CD4-positive, alpha-beta T cell (primary cell): Measurements from ENCODE around the gene BDH1. TPM values are rescaled to one million over a fixed set of nuclear protein-coding genes. Genes with fewer than 3 reads are reported as not detected.

Experiments used
- ATAC-seq: fragments of 200-7000 bp; cut with Tn5 transposase; one replicate; pipeline ENCODE4 v1.10.0; 2022; ENCODE audit warnings: mild to moderate bottlenecking; ENCODE audit not compliant: poor library complexity
- CTCF ChIA-PET: fragments of 350-600 bp; sonication (Branson Sonifier 250); formaldehyde crosslinking; loops from one replicate; lab custom pipeline; 2021; ENCODE audit warnings: antibody characterized with exemption, inconsistent platforms; lab: Charles Lee
- POLR2A ChIA-PET: fragments of 350-600 bp; sonication (Branson Sonifier 250); formaldehyde crosslinking; loops from one replicate; lab custom pipeline; 2021; ENCODE audit warnings: antibody characterized with exemption, inconsistent platforms; lab: Charles Lee
- DNase-seq, 14 experiments: peaks; one replicate each; pipeline ENCODE4 v3.0.0-alpha.2; 2013 to 2020; ENCODE audit warnings: mixed read lengths in 2 of 14
- H3K27ac ChIP-seq, 2 donors: one replicate each; pipeline versions ENCODE4 v1.5.1 to v1.7.0; 2013; ENCODE audit warnings: low read length in 2 of 2, low read depth in 1 of 2, mild to moderate bottlenecking in 1 of 2
- H3K27me3 ChIP-seq, 2 experiments: 1 replicate in 1 of 2; 2 replicates in 1 of 2; pipeline versions ENCODE4 v1.6.1 to v1.7.0; 2013; ENCODE audit warnings: low read length in 2 of 2, control low read depth in 1 of 2, mild to moderate bottlenecking in 1 of 2, moderate library complexity in 1 of 2; ENCODE audit not compliant: insufficient read depth in 2 of 2, control insufficient read depth in 1 of 2
- H3K36me3 ChIP-seq: one replicate; pipeline ENCODE4 v1.6.1; 2013; ENCODE audit warnings: low read length, control low read depth; ENCODE audit not compliant: insufficient read depth
- H3K4me1 ChIP-seq: one replicate; pipeline ENCODE4 v1.6.1; 2013; ENCODE audit warnings: low read length, control low read depth; ENCODE audit not compliant: insufficient read depth
- H3K4me3 ChIP-seq: one replicate; pipeline ENCODE4 v1.5.1; 2013; ENCODE audit warnings: mild to moderate bottlenecking, low read length, moderate library complexity
- H3K9me3 ChIP-seq, 2 experiments: 1 replicate in 1 of 2; 2 replicates in 1 of 2; pipeline versions ENCODE4 v1.6.1 to v1.7.0; 2013; ENCODE audit warnings: low read length in 2 of 2, mild to moderate bottlenecking in 2 of 2, control low read depth in 1 of 2, moderate library complexity in 1 of 2; ENCODE audit not compliant: control insufficient read depth in 1 of 2, insufficient read depth in 1 of 2
- H3K27ac Mint-ChIP-seq: one replicate; pipeline ENCODE4 v1.8.0; 2020; ENCODE audit warnings: mixed read lengths
- H3K27me3 Mint-ChIP-seq: one replicate; pipeline ENCODE4 v1.8.0; 2021; ENCODE audit warnings: mixed read lengths
- H3K36me3 Mint-ChIP-seq: one replicate; pipeline ENCODE4 v1.8.0; 2021; ENCODE audit warnings: low read depth, mixed read lengths
- H3K4me1 Mint-ChIP-seq: one replicate; pipeline ENCODE4 v1.8.0; 2021; ENCODE audit warnings: low read depth, mixed read lengths
- H3K4me3 Mint-ChIP-seq: one replicate; pipeline ENCODE4 v1.8.0; 2020; ENCODE audit warnings: mild to moderate bottlenecking, mixed read lengths
- H3K9me3 Mint-ChIP-seq: one replicate; pipeline ENCODE4 v1.8.0; 2020; ENCODE audit warnings: mixed read lengths
- CTCF ChIP-seq: fragments of 200-600 bp; IDR thresholded peaks from one replicate; pipeline ENCODE4 v1.8.0; 2022; ENCODE audit warnings: antibody characterized with exemption, mild to moderate bottlenecking
- intact Hi-C, 2 experiments: fragments of 100-400 bp; cut with DNase I in 1 of 2; cut with micrococcal nuclease in 1 of 2; formaldehyde crosslinking; loops; one replicate each; pipeline versions ENCODE4 v1.15.1 to v1.9.0; 2023 to 2025; cut with DNase I, micrococcal nuclease
- total RNA-seq, 174 experiments: library from RNA in 2 of 174; stranded (reverse) in 2 of 174; gene quantifications; one replicate each; pipeline ENCODE4 v1.2.3 and lab custom pipeline; 2021 to 2026

The BDH1 gene
- total RNA-seq, 2 experiments from 2014 or later = 17.7 to 22.2 TPM

- ATAC-seq = no peak
- peaks cover 0 to 8% of the 10 kb centered on the region in 2 experiments for H3K9me3 ChIP-seq
- no peaks in the 10 kb centered on the region for H3K27me3 ChIP-seq
- no peaks in the 10 kb centered on the region for H3K27me3 Mint-ChIP-seq
- intact Hi-C loops = no loop called here
- H3K4me1 ChIP-seq = peaks cover 4% of the 10 kb centered on the region
- DNase-seq = no peak
- no peak for TF ChIP-seq CTCF
- peaks cover 32% of the 10 kb centered on the region for H3K36me3 ChIP-seq
- H3K4me3 ChIP-seq = no peak overlapping the region
- ChIA-PET POLR2A (no interaction called here), CTCF (no interaction called here)
- H3K27ac ChIP-seq = no peak overlapping the region
- H3K4me3 Mint-ChIP-seq = no peak overlapping the region
- H3K36me3 Mint-ChIP-seq = peaks cover 78% of the 10 kb centered on the region
- H3K9me3 Mint-ChIP-seq = no peaks in the 10 kb centered on the region
- peaks cover 4% of the 10 kb centered on the region for H3K4me1 Mint-ChIP-seq
- H3K27ac Mint-ChIP-seq = peak overlapping the region; percentile 30
These were observed 32.8 kb downstream of the BDH1 start for GRCh38 chr3:197522881-197523441.

GRCh38 chr3:197522183-197522715 lies 33.5 kb downstream of the BDH1 start:
- Mint-ChIP-seq H3K4me3 (no peak overlapping the region), H3K36me3 (peaks cover 71% of the 10 kb centered on the region), H3K9me3 (no peaks in the 10 kb centered on the region), H3K27me3 (no peaks in the 10 kb centered on the region), H3K4me1 (peaks cover 4% of the 10 kb centered on the region), H3K27ac (peak overlapping the region; percentile 56)
- DNase-seq (no peak), ATAC-seq (no peak)
- peaks cover 4% of the 10 kb centered on the region for H3K4me1 ChIP-seq
- peaks cover 0 to 8% of the 10 kb centered on the region in 2 experiments for H3K9me3 ChIP-seq
- TF ChIP-seq CTCF = no peak
- no peaks in the 10 kb centered on the region for H3K27me3 ChIP-seq
- H3K4me3 ChIP-seq = no peak overlapping the region
- peaks cover 28% of the 10 kb centered on the region for H3K36me3 ChIP-seq
- CTCF ChIA-PET = no interaction called here
- intact Hi-C loops = no loop called here
- POLR2A ChIA-PET = no interaction called here
- no peak overlapping the region for H3K27ac ChIP-seq

- Histone ChIP-seq H3K4me1 (peaks cover 10% of the 10 kb centered on the region), H3K27me3 (no peaks in the 10 kb centered on the region), H3K27ac (no peak overlapping the region), H3K9me3 (peaks cover 0 to 8% of the 10 kb centered on the region in 2 experiments), H3K4me3 (no peak overlapping the region), H3K36me3 (peaks cover 22% of the 10 kb centered on the region)
- intact Hi-C loops = no loop called here
- TF ChIP-seq CTCF = no peak
- ChIA-PET CTCF (no interaction called here), POLR2A (no interaction called here)
- DNase-seq (no peak), ATAC-seq (no peak)
- peaks cover 4% of the 10 kb centered on the region for H3K4me1 Mint-ChIP-seq
- no peak overlapping the region for H3K4me3 Mint-ChIP-seq
- peaks cover 70% of the 10 kb centered on the region for H3K36me3 Mint-ChIP-seq
- H3K27me3 Mint-ChIP-seq = no peaks in the 10 kb centered on the region
- peak overlapping the region; percentile 56 for H3K27ac Mint-ChIP-seq
- H3K9me3 Mint-ChIP-seq = no peaks in the 10 kb centered on the region
These were observed 34.2 kb downstream of the BDH1 start for GRCh38 chr3:197521277-197522182.
